ENCODE results near the gene TRIM42. TPM values are rescaled to one million over a fixed set of nuclear protein-coding genes. Genes with fewer than 3 reads are reported as not detected.

The TRIM42 gene
- total RNA-seq, 3 donors from 2014 or later = not detected

DNA sequence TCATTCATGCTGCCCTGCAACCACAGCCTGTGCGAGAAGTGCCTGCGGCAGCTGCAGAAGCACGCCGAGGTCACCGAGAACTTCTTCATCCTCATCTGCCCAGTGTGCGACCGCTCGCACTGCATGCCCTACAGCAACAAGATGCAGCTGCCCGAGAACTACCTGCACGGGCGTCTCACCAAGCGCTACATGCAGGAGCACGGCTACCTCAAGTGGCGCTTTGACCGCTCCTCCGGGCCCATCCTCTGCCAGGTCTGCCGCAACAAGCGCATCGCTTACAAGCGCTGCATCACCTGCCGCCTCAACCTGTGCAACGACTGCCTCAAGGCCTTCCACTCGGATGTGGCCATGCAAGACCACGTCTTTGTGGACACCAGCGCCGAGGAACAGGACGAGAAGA lies 4.7 kb downstream of the TRIM42 start:
- intact Hi-C loops (cut with DNase I, micrococcal nuclease) = no loop called here
- no peaks in the 10 kb centered on the region for H3K9me3 ChIP-seq
- H3K36me3 ChIP-seq (ENCODE audit: low read depth) = no peaks in the 10 kb centered on the region
- no peaks in the 10 kb centered on the region for H3K4me1 ChIP-seq (ENCODE audit: low read depth)
- ATAC-seq (no peak), DNase-seq (no peak)
- H3K4me3 ChIP-seq = no peak overlapping the region
- TF ChIP-seq, protein P1, sequence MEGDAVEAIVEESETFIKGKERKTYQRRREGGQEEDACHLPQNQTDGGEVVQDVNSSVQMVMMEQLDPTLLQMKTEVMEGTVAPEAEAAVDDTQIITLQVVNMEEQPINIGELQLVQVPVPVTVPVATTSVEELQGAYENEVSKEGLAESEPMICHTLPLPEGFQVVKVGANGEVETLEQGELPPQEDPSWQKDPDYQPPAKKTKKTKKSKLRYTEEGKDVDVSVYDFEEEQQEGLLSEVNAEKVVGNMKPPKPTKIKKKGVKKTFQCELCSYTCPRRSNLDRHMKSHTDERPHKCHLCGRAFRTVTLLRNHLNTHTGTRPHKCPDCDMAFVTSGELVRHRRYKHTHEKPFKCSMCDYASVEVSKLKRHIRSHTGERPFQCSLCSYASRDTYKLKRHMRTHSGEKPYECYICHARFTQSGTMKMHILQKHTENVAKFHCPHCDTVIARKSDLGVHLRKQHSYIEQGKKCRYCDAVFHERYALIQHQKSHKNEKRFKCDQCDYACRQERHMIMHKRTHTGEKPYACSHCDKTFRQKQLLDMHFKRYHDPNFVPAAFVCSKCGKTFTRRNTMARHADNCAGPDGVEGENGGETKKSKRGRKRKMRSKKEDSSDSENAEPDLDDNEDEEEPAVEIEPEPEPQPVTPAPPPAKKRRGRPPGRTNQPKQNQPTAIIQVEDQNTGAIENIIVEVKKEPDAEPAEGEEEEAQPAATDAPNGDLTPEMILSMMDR (IDR thresholded peaks at IDR 0.05) = no peak

DNA sequence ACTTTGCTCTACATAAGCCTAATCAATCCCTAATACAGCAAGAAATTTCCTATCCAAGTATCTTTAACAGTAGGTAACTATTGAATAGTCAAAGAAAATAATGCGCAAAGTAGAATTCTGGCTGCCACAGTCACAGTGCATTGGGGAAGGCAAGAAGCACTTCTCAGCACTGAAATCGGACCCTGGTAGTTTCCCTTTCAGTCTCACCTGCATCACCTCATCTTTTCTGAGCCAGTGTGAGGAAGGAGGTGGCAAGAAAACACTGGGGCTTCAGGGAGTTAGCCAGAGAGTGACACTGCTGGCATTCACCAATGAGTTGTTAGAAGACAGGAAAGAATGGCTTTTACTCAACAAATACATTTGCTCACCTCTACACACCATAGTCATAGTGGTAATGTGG lies 8.3 kb downstream of the TRIM42 start:
- ATAC-seq (no peak), DNase-seq (no peak)
- Histone ChIP-seq H3K9me3 (no peaks in the 10 kb centered on the region), H3K4me1 (ENCODE audit: low read depth) (no peaks in the 10 kb centered on the region), H3K36me3 (ENCODE audit: low read depth) (no peaks in the 10 kb centered on the region), H3K4me3 (no peak overlapping the region)
- TF ChIP-seq, protein P1 (IDR thresholded peaks at IDR 0.05) = no peak
- intact Hi-C loops (cut with DNase I, micrococcal nuclease) = no loop called here

DNA sequence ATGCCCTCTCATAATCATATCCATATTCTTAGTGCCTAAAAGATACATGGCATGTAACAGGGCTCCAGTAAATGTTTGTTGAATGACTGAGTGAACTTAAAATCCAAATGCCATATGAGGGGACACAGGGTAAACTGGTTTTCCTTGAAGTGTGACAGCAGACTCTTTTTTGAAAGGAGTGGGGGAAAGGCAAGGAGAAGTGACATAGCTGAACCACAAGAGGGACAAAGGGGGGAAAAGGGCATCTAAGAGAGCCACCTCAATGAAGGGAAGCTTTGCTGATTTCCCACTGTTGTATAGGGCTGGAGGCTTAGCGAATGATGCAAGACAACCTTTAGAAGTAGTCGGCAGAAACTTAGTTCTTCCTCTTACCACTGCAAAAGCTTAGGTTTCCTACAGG lies 9.1 kb downstream of the TRIM42 start:
- no peak for DNase-seq
- Histone ChIP-seq H3K4me3 (no peak overlapping the region), H3K4me1 (ENCODE audit: low read depth) (no peaks in the 10 kb centered on the region), H3K36me3 (ENCODE audit: low read depth) (no peaks in the 10 kb centered on the region), H3K9me3 (no peaks in the 10 kb centered on the region)
- intact Hi-C loops (cut with DNase I, micrococcal nuclease) = no loop called here
- ATAC-seq = no peak
- TF ChIP-seq, protein P1 (IDR thresholded peaks at IDR 0.05) = no peak

DNA sequence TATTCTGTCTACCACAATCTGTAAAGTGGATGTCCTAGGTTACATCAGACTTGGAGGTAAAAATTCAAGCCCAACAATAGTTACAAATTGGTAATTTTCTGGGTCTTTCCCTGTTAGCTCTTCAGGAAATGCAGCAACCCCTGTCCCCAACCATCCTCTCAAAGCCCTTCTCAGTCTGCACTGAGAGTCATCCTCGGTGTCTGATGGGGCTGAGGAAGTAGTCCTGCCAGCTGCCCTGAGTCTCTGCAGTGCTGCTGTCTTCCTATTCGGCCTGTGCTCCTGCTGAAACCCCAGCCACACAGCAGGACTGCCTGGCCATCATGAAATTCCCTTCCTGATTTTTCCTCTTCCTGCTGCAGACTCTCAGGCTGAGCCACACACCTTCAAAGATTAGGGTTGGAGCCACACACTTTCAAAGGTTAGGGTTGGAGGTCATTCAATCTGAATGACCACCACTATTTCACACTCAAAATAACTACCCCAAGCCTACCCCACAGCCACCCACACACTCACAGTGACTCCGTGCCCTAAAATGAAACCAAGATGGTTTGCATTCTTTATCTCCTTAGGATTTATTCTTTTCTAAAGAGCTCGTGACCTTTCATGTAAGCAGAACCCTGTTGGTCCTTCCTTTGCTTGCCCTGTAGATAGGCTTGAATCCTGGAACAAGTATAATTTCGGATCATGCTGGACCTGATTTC lies 17.6 kb downstream of the TRIM42 start:
- DNase-seq = no peak
- Histone ChIP-seq H3K9me3 (no peaks in the 10 kb centered on the region), H3K36me3 (ENCODE audit: low read depth) (no peaks in the 10 kb centered on the region), H3K4me3 (no peak overlapping the region), H3K4me1 (ENCODE audit: low read depth) (no peaks in the 10 kb centered on the region)
- no peak for ATAC-seq
- TF ChIP-seq, protein P1 (IDR thresholded peaks at IDR 0.05) = no peak
- intact Hi-C loops (cut with DNase I, micrococcal nuclease) = no loop called here

DNA sequence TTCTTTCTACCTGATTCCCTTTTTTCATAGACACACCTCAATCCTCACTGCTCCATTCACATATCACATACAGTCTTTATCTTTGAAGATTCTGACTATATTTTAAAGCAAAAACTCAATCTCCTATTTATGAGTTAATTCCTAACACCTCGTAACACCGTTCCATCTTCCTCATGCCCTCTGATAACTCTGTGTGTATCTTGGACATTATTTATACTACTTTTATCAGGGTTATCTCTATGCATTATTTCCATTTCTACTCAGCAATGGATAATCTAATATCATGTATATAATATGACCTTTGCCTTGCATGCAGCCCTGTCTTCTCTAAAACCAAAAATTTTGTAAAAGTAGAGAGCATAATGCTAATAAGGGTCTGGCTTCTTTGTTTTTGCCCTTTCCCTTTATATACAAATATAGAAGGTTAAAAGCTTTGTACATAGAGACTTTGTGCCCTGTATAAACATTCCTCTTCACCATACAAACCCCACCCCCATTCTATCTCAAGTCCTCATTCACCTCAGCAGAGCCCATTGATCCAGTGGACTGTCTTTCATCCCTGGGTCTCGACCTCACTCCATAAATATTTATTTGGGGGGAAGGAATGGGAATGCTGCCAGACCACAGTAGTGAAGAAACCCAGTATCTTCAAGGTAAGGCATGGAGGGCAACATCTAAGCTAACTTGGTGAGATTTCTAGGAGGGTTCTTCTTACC lies 21.8 kb downstream of the TRIM42 start:
- no peaks in the 10 kb centered on the region for H3K9me3 ChIP-seq
- no peaks in the 10 kb centered on the region for H3K4me1 ChIP-seq (ENCODE audit: low read depth)
- no peak for ATAC-seq
- intact Hi-C loops (cut with DNase I, micrococcal nuclease) = no loop called here
- no peaks in the 10 kb centered on the region for H3K36me3 ChIP-seq (ENCODE audit: low read depth)
- no peak for DNase-seq
- H3K4me3 ChIP-seq = no peak overlapping the region
- TF ChIP-seq, protein P1 (IDR thresholded peaks at IDR 0.05) = no peak

Data from mucosa of descending colon (tissue), 3 donors.